K562 (cell line): ENCODE data around the gene RTF1. TPM values are rescaled to one million over a fixed set of nuclear protein-coding genes. Genes with fewer than 3 reads are reported as not detected.
A peak's percentile ranks its signal among the peaks of the same experiment; 100 is the strongest.

Experiments
- HDAC6 ChIP-seq: IDR thresholded peaks from 2 replicates; pipeline ENCODE4 v1.6.1; 2012; ENCODE audit warnings: low read depth, mild to moderate bottlenecking, control low read depth, inconsistent platforms, low read length, moderate library complexity
- HDAC8 ChIP-seq: fragments of 450-650 bp; IDR thresholded peaks from 2 replicates; pipeline ENCODE4 v1.6.1; 2016; ENCODE audit warnings: mild to moderate bottlenecking, missing genetic modification characterization, moderate library complexity, missing compliant biosample characterization
- HNRNPUL1 ChIP-seq: fragments of 200-400 bp; formaldehyde crosslinking; IDR thresholded peaks from 2 replicates; pipeline ENCODE4 v1.6.1; 2017; ENCODE audit warnings: low read length
- ID3 ChIP-seq, 2 experiments: fragments of 250-450 bp in 1 of 2; fragments of 450-650 bp in 1 of 2; sonication (Bioruptor Pico) in 1 of 2; IDR thresholded peaks; 2 replicates each; pipeline versions ENCODE4 v1.6.1 to v1.8.0; 2016 to 2021; ENCODE audit warnings: mild to moderate bottlenecking in 2 of 2, moderate library complexity in 2 of 2, missing compliant biosample characterization in 1 of 2, missing genetic modification characterization in 1 of 2
- KDM2B ChIP-seq: fragments of 250-450 bp; sonication (Bioruptor Pico); IDR thresholded peaks from 2 replicates; pipeline ENCODE4 v1.8.0; 2021; ENCODE audit warnings: mild to moderate bottlenecking, moderate library complexity
- MCM2 ChIP-seq: fragments of 450-650 bp; IDR thresholded peaks from 2 replicates; pipeline ENCODE4 v1.6.1; 2017; ENCODE audit warnings: low read depth, mild to moderate bottlenecking
- MYBL2 ChIP-seq, 2 experiments: fragments of 450-650 bp in 1 of 2; sonication (generic) in 1 of 2; formaldehyde crosslinking in 1 of 2; IDR thresholded peaks; 2 replicates each; pipeline versions ENCODE4 v1.6.1 to v1.8.1; 2017 to 2022; ENCODE audit warnings: borderline replicate concordance in 1 of 2, inconsistent platforms in 1 of 2, low read depth in 1 of 2, mild to moderate bottlenecking in 1 of 2, missing genetic modification reagents in 1 of 2, moderate library complexity in 1 of 2
- NCOA4 ChIP-seq: fragments of 450-650 bp; IDR thresholded peaks from 2 replicates; pipeline ENCODE4 v1.6.1; 2018; ENCODE audit warnings: mild to moderate bottlenecking; ENCODE audit not compliant: partially characterized antibody
- NFE2L1 ChIP-seq: fragments of 450-650 bp; IDR thresholded peaks from 2 replicates; pipeline ENCODE4 v1.6.1; 2016; ENCODE audit warnings: missing genetic modification characterization, low read depth, mild to moderate bottlenecking, missing compliant biosample characterization, moderate library complexity, borderline replicate concordance
- NFYB ChIP-seq: IDR thresholded peaks from 2 replicates; pipeline ENCODE4 v1.6.1; 2011; ENCODE audit warnings: mild to moderate bottlenecking, moderate library complexity; ENCODE audit not compliant: insufficient read length; ENCODE audit errors: extremely low read depth
- NONO ChIP-seq, 2 experiments: fragments of 200-400 bp in 1 of 2; fragments of 450-650 bp in 1 of 2; formaldehyde crosslinking in 1 of 2; IDR thresholded peaks; 2 replicates each; pipeline ENCODE4 v1.6.1; 2017; ENCODE audit warnings: low read depth in 2 of 2, mild to moderate bottlenecking in 2 of 2, moderate library complexity in 2 of 2, low read length in 1 of 2
- NR3C1 ChIP-seq: sonication (generic); formaldehyde crosslinking; IDR thresholded peaks from 2 replicates; pipeline ENCODE4 v1.8.1; 2022; ENCODE audit warnings: missing genetic modification reagents
- NRF1 ChIP-seq, 2 experiments: fragments of 450-650 bp; IDR thresholded peaks in 1 of 2; conservative IDR thresholded peaks in 1 of 2; 2 replicates each; pipeline ENCODE4 v1.6.1; 2014; ENCODE audit warnings: mild to moderate bottlenecking in 2 of 2
- ZBTB8A ChIP-seq: fragments of 450-650 bp; IDR thresholded peaks from 2 replicates; pipeline ENCODE4 v1.6.1; 2018; ENCODE audit warnings: mild to moderate bottlenecking, moderate library complexity; ENCODE audit not compliant: partially characterized antibody
- ZFP30 ChIP-seq: fragments of 250-450 bp; sonication (Bioruptor Pico); IDR thresholded peaks from 2 replicates; pipeline ENCODE4 v1.8.0; 2022; ENCODE audit warnings: moderate library complexity, mild to moderate bottlenecking, inconsistent platforms, borderline replicate concordance
- ZNF3 ChIP-seq: fragments of 250-450 bp; sonication (Bioruptor Pico); IDR thresholded peaks from 2 replicates; pipeline ENCODE4 v1.5.0; 2021; ENCODE audit warnings: mild to moderate bottlenecking, moderate library complexity
- ZNF589 ChIP-seq: fragments of 200-800 bp; sonication (Bioruptor generic); IDR thresholded peaks from 2 replicates; pipeline ENCODE4 v1.6.1; 2016; ENCODE audit warnings: low read depth, missing genetic modification characterization, missing compliant biosample characterization
- polyA plus RNA-seq, 8 experiments: library from polyadenylated mRNA; depleted of rRNA in 4 of 8; stranded (reverse) in 5 of 8; unstranded in 3 of 8; fragments of >200 nt; fragmentation: Nextera tagmentation in 2 of 8; fragmentation: Illumina TruSeq in 1 of 8; extraction: Ambion mirVana in 2 of 8; extraction: Trizol in 1 of 8; gene quantifications; 2 replicates each; pipeline versions ENCODE4 v1.2.1 to v1.2.3, GENCODE V29; 2011 to 2014; ENCODE audit warnings: inconsistent platforms in 1 of 8, missing spikeins in 1 of 8
- total RNA-seq, 7 experiments: library from RNA; depleted of rRNA in 6 of 7; stranded (reverse); fragments of >200 nt in 6 of 7; fragmentation: Illumina TruSeq in 2 of 7; extraction: Trizol in 2 of 7; gene quantifications; 2 replicates each; pipeline versions ENCODE4 v1.2.1 to v1.2.3, GENCODE V29; 2011 to 2021; ENCODE audit warnings: low replicate concordance in 1 of 7
- TF ChIP-seq, protein P1 (sequence below), 2 experiments: fragments of 450-650 bp in 1 of 2; IDR thresholded peaks; 2 replicates each; pipeline ENCODE4 v1.6.1; 2011 to 2017; ENCODE audit warnings: low read depth in 2 of 2, antibody characterized with exemption in 1 of 2, borderline replicate concordance in 1 of 2, low read length in 1 of 2, mild to moderate bottlenecking in 1 of 2, mixed read lengths in 1 of 2; ENCODE audit not compliant: control insufficient read depth in 1 of 2
- TF ChIP-seq, protein P2 (sequence below): fragments of 450-650 bp; IDR thresholded peaks from 2 replicates; pipeline ENCODE4 v1.6.1; 2014; ENCODE audit warnings: low read depth, mild to moderate bottlenecking, moderate library complexity, borderline replicate concordance
- TF ChIP-seq, protein P3 (sequence below): sonication (generic); formaldehyde crosslinking; IDR thresholded peaks from 2 replicates; pipeline ENCODE4 v1.8.1; 2023; ENCODE audit warnings: mild to moderate bottlenecking, missing genetic modification reagents, moderate library complexity

Gene RTF1
- total and polyA plus RNA-seq, 9 of the 15 experiments (the other 6 are each of a cell fraction or from before 2014, with no cell fraction given), result 7.6 to 69.5 (median 31.5) TPM

DNA sequence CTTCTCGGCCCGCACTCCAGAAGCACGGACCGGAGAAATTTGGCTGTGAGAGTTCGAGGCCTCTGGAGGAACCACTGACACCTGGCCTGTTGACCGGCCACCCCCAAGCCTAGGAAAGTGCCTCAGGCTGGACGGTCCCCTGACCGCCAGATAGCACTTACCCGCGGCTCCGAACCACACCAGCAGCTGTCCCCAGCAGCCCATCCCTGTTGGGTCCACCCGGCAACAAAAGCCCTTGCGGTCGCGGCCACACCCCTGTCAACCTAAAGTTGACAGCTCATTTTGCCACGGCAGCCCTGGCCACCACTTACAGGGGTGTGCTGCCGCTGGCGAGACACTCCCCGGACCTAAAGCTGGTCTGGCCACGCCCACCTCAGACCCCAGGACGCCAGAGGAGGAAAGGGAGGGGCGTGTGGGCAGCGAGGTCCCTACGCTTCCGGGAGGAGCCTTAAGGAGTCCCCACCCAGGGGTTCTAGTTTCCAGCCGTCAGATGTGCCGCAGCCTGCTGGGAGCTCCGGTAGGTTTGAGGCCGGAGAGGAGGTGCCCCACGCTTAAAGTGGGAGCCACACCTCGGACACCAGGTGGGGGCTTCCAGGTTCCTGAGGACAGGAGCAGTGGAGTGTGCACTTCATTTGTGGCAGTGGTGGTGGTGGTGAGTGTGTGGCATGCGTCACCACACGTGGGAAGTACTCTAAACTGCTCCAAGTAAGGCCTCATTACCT lies 96.8 kb downstream of the RTF1 start, which contains the start of gene LTK (continued):
- TF ChIP-seq KDM2B (no peak), HDAC6 (no peak), ZFP30 (CRISPR knock-in tag) (no peak), HDAC8 (tag) (no peak), NONO (IDR thresholded peaks at IDR 0.05; ENCODE audit: low read depth in 2 of 2, low read length in 1 of 2) (no peak), ZBTB8A (no peak), NR3C1 (no peak), NFE2L1 (tag) (no peak), NCOA4 (no peak), NFYB (no peak), MYBL2 (IDR thresholded peaks at IDR 0.05; ENCODE audit: low read depth) (no peak), MYBL2 (CRISPR knock-in tag; IDR thresholded peaks at IDR 0.05; ENCODE audit: borderline replicate concordance) (no peak), ZNF589 (CRISPR knock-in tag) (no peak), MCM2 (no peak), ID3 (CRISPR knock-in tag; IDR thresholded peaks at IDR 0.05) (no peak), ID3 (tag; IDR thresholded peaks at IDR 0.05) (peak; percentile 56; the same call in 1 of the 2 replicates), ZNF3 (CRISPR knock-in tag) (no peak), HNRNPUL1 (no peak), NRF1 (conservative IDR thresholded peaks at IDR 0.05 in 1 of 2, IDR thresholded peaks at IDR 0.05 in 1 of 2) (peak; percentile 30 to 50; a peak in 3 of 4 replicates)
- TF ChIP-seq, protein P1, sequence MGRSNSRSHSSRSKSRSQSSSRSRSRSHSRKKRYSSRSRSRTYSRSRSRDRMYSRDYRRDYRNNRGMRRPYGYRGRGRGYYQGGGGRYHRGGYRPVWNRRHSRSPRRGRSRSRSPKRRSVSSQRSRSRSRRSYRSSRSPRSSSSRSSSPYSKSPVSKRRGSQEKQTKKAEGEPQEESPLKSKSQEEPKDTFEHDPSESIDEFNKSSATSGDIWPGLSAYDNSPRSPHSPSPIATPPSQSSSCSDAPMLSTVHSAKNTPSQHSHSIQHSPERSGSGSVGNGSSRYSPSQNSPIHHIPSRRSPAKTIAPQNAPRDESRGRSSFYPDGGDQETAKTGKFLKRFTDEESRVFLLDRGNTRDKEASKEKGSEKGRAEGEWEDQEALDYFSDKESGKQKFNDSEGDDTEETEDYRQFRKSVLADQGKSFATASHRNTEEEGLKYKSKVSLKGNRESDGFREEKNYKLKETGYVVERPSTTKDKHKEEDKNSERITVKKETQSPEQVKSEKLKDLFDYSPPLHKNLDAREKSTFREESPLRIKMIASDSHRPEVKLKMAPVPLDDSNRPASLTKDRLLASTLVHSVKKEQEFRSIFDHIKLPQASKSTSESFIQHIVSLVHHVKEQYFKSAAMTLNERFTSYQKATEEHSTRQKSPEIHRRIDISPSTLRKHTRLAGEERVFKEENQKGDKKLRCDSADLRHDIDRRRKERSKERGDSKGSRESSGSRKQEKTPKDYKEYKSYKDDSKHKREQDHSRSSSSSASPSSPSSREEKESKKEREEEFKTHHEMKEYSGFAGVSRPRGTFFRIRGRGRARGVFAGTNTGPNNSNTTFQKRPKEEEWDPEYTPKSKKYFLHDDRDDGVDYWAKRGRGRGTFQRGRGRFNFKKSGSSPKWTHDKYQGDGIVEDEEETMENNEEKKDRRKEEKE (IDR thresholded peaks at IDR 0.05; ENCODE audit: borderline replicate concordance in 1 of 2, control insufficient read depth in 1 of 2, low read depth in 2 of 2, low read length in 1 of 2), result no peak
- TF ChIP-seq, protein P2, sequence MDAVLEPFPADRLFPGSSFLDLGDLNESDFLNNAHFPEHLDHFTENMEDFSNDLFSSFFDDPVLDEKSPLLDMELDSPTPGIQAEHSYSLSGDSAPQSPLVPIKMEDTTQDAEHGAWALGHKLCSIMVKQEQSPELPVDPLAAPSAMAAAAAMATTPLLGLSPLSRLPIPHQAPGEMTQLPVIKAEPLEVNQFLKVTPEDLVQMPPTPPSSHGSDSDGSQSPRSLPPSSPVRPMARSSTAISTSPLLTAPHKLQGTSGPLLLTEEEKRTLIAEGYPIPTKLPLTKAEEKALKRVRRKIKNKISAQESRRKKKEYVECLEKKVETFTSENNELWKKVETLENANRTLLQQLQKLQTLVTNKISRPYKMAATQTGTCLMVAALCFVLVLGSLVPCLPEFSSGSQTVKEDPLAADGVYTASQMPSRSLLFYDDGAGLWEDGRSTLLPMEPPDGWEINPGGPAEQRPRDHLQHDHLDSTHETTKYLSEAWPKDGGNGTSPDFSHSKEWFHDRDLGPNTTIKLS, result peak; percentile 65; the same call in 1 of the 2 replicates
- TF ChIP-seq, protein P3, sequence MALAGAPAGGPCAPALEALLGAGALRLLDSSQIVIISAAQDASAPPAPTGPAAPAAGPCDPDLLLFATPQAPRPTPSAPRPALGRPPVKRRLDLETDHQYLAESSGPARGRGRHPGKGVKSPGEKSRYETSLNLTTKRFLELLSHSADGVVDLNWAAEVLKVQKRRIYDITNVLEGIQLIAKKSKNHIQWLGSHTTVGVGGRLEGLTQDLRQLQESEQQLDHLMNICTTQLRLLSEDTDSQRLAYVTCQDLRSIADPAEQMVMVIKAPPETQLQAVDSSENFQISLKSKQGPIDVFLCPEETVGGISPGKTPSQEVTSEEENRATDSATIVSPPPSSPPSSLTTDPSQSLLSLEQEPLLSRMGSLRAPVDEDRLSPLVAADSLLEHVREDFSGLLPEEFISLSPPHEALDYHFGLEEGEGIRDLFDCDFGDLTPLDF, result no peak
